Measurements from ENCODE around the gene ZNF185. TPM values are rescaled to one million over a fixed set of nuclear protein-coding genes. Genes with fewer than 3 reads are reported as not detected.
A peak's percentile ranks its signal among the peaks of the same experiment; 100 is the strongest.

ZNF185 gene
- total RNA-seq, 1 experiment from 2014 or later, result 24.3 TPM

DNA sequence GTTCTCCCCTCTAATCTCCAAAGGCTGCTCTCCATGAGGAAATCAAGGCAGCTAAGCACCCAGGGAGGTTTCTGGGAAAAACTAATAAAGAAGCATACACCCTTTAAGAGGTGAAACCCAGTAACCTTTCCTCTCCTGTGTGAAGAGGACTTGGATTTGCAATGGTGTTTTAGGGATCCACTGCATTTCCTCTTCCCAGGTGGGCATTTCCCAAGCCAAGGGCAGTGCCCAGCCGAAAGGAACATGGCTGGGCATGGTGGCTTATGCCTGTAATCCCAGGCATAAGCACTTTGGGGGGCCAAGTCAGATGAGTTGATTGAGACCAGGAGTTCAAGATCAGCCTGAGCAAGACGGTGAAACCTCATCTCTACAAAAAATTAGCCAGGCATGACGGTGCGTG is 5.4 kb upstream of the ZNF185 start:
- intact Hi-C loops (cut with micrococcal nuclease; ENCODE audit: unreplicated experiment), result no loop called here
- DNase-seq, result no peak
- no peaks in the 10 kb centered on the region for H3K9me3 Mint-ChIP-seq (ENCODE audit: low read depth, unreplicated experiment)
- no TSS peak for BruUV-seq (replicated peaks)
- H3K4me1 Mint-ChIP-seq (ENCODE audit: low read depth, unreplicated experiment), result peaks cover 35% of the 10 kb centered on the region
- H3K4me3 Mint-ChIP-seq (ENCODE audit: low read depth, unreplicated experiment), result no peak overlapping the region
- CTCF ChIA-PET, result no interaction called here
- no peak overlapping the region for H3K27ac Mint-ChIP-seq (ENCODE audit: unreplicated experiment)
- H3K36me3 Mint-ChIP-seq (ENCODE audit: insufficient read depth, unreplicated experiment), result peaks cover 12% of the 10 kb centered on the region
- H3K27me3 Mint-ChIP-seq (ENCODE audit: unreplicated experiment), result peaks cover 41% of the 10 kb centered on the region
- TF ChIP-seq, protein P1, sequence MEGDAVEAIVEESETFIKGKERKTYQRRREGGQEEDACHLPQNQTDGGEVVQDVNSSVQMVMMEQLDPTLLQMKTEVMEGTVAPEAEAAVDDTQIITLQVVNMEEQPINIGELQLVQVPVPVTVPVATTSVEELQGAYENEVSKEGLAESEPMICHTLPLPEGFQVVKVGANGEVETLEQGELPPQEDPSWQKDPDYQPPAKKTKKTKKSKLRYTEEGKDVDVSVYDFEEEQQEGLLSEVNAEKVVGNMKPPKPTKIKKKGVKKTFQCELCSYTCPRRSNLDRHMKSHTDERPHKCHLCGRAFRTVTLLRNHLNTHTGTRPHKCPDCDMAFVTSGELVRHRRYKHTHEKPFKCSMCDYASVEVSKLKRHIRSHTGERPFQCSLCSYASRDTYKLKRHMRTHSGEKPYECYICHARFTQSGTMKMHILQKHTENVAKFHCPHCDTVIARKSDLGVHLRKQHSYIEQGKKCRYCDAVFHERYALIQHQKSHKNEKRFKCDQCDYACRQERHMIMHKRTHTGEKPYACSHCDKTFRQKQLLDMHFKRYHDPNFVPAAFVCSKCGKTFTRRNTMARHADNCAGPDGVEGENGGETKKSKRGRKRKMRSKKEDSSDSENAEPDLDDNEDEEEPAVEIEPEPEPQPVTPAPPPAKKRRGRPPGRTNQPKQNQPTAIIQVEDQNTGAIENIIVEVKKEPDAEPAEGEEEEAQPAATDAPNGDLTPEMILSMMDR (IDR thresholded peaks at IDR 0.05; ENCODE audit: unreplicated experiment), result no peak

DNA sequence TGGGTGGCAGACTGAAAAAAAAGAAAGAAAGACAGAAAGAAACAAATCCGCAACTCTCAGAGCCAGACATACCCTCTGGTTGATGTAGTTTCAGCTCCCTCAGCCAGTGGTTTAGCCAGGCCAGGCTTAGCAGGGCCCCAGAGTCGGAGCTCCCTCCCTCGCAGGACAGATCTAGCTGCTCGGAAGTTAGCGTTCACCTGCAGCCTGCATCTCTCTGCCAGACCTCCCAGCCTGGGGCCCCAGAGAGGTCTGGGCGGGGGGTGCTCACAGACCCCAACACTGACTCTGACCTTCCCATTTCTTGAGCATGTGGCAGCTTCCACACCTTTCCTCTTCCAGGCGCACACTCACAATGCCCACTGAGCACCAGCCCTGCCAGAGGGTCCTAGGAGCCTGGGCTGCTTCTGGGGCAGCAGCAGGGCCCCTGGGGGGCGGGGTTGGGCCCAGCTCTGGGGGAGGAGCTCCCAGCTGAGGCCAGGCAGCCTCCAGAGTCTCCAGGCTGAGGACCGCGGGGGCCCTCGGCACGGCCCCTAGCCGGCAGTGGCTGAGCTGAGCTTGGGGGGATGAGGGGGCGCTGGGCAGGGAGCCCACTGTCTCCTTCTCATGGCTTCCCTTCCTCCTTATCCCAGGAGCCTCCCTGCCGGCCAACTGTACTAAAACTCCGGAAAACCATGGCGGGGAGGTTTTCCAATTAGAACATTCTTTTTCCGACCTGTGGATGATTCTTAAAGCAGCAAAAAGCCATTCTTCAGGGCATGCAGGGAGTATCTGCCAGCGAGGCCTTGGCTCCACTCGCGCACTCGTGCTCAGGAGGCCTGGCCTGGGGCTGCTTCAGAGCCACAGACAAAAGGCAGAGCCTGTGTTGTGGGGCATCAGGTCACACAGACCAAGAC is 4.6 kb upstream of the ZNF185 start:
- CTCF ChIA-PET, result no interaction called here
- H3K9me3 Mint-ChIP-seq (ENCODE audit: low read depth, unreplicated experiment), result no peaks in the 10 kb centered on the region
- DNase-seq, result no peak
- intact Hi-C loops (cut with micrococcal nuclease; ENCODE audit: unreplicated experiment), result no loop called here
- peaks cover 35% of the 10 kb centered on the region for H3K4me1 Mint-ChIP-seq (ENCODE audit: low read depth, unreplicated experiment)
- peaks cover 35% of the 10 kb centered on the region for H3K27me3 Mint-ChIP-seq (ENCODE audit: unreplicated experiment)
- TF ChIP-seq, protein P1 (IDR thresholded peaks at IDR 0.05; ENCODE audit: unreplicated experiment), result no peak
- H3K36me3 Mint-ChIP-seq (ENCODE audit: insufficient read depth, unreplicated experiment), result peaks cover 12% of the 10 kb centered on the region
- no peak overlapping the region for H3K27ac Mint-ChIP-seq (ENCODE audit: unreplicated experiment)
- H3K4me3 Mint-ChIP-seq (ENCODE audit: low read depth, unreplicated experiment), result no peak overlapping the region
- no TSS peak for BruUV-seq (replicated peaks)

DNA sequence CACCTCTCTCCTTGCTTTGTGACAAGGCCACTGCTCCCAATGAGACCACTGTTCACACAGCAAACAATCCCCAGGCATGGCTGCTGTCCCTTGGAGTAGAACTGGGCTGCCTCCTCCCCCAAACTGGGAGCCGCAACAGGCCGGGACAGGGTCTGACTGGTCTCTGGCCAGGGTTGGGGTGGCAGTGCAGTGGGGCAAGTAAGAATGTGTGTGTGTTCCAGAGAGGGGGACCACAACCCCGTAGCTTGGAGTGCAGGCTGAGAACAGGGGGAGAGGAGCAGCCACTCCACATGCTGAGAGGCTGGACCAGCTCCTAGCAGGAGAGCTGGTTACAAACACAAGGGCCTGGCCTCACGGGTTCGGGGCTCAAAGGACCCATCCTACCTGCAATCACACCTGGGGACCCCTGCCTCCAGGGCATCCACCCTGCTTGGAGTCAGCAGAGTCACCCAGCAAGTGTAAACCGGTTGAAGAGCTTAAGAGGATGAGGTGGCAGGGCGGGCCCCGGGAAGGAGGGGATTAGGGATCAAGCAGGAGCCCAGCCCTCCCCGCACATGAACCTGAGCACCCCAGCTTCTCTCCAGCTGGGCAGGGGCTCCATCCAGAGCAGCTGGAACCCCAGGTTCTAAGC is 3.8 kb upstream of the ZNF185 start:
- no peaks in the 10 kb centered on the region for H3K9me3 Mint-ChIP-seq (ENCODE audit: low read depth, unreplicated experiment)
- no peak overlapping the region for H3K4me3 Mint-ChIP-seq (ENCODE audit: low read depth, unreplicated experiment)
- BruUV-seq (replicated peaks), result no TSS peak
- peaks cover 12% of the 10 kb centered on the region for H3K36me3 Mint-ChIP-seq (ENCODE audit: insufficient read depth, unreplicated experiment)
- peaks cover 35% of the 10 kb centered on the region for H3K4me1 Mint-ChIP-seq (ENCODE audit: low read depth, unreplicated experiment)
- H3K27ac Mint-ChIP-seq (ENCODE audit: unreplicated experiment), result no peak overlapping the region
- intact Hi-C loops (cut with micrococcal nuclease; ENCODE audit: unreplicated experiment), result no loop called here
- CTCF ChIA-PET, result no interaction called here
- TF ChIP-seq, protein P1 (IDR thresholded peaks at IDR 0.05; ENCODE audit: unreplicated experiment), result no peak
- no peak for DNase-seq
- peaks cover 26% of the 10 kb centered on the region for H3K27me3 Mint-ChIP-seq (ENCODE audit: unreplicated experiment)

DNA sequence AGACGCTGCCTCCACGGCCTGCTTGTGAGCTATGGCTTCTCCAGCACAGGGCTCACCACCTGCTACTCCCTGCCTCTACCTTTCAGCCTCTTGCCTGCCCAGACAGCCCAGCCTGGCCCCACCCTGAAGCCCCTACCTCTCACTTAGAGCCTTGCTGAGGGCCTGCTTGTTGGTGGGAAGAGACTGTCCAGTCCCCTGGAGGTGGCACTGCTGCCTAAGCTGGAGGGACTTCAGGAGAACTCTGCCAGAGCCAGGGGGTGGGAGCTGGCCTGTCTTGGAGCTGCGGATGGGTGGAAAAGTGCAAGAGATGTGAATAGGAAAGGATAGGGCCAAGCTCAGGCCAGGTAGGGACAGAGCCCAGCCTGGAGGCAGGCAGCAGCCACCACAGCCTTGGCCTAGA is 2.7 kb upstream of the ZNF185 start:
- no peak overlapping the region for H3K4me3 Mint-ChIP-seq (ENCODE audit: low read depth, unreplicated experiment)
- H3K27ac Mint-ChIP-seq (ENCODE audit: unreplicated experiment), result peak overlapping the region; percentile 90
- CTCF ChIA-PET, result no interaction called here
- no peak for DNase-seq
- peaks cover 16% of the 10 kb centered on the region for H3K27me3 Mint-ChIP-seq (ENCODE audit: unreplicated experiment)
- H3K9me3 Mint-ChIP-seq (ENCODE audit: low read depth, unreplicated experiment), result no peaks in the 10 kb centered on the region
- intact Hi-C loops (cut with micrococcal nuclease; ENCODE audit: unreplicated experiment), result no loop called here
- H3K4me1 Mint-ChIP-seq (ENCODE audit: low read depth, unreplicated experiment), result peaks cover 35% of the 10 kb centered on the region
- BruUV-seq (replicated peaks), result no TSS peak
- H3K36me3 Mint-ChIP-seq (ENCODE audit: insufficient read depth, unreplicated experiment), result peaks cover 12% of the 10 kb centered on the region
- TF ChIP-seq, protein P1 (IDR thresholded peaks at IDR 0.05; ENCODE audit: unreplicated experiment), result no peak
